ENCODE results near the gene ACTR1A.
"Not testable (repeated sequence)": the region's sequence is repeated elsewhere in the genome, so short reads cannot be mapped to it uniquely, and the experiment has no call there.

GRCh38 chr10:102534966-102535365, 32.5 kb upstream of the ACTR1A start:
- not testable (repeated sequence) for TF ChIP-seq ZBTB40 (IDR thresholded peaks at IDR 0.05); ZBTB40 (CRISPR knock-in tag; IDR thresholded peaks at IDR 0.05); HBP1 (CRISPR knock-in tag; IDR thresholded peaks at IDR 0.05); EZH2 (IDR thresholded peaks at IDR 0.05; ENCODE audit: borderline replicate concordance, low read depth, low read length); ZC3H4 (CRISPR knock-in tag; IDR thresholded peaks at IDR 0.05; ENCODE audit: borderline replicate concordance)
- TF ChIP-seq, protein P1, sequence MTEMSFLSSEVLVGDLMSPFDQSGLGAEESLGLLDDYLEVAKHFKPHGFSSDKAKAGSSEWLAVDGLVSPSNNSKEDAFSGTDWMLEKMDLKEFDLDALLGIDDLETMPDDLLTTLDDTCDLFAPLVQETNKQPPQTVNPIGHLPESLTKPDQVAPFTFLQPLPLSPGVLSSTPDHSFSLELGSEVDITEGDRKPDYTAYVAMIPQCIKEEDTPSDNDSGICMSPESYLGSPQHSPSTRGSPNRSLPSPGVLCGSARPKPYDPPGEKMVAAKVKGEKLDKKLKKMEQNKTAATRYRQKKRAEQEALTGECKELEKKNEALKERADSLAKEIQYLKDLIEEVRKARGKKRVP (CRISPR knock-in tag; IDR thresholded peaks at IDR 0.05): not testable (repeated sequence)
